Measurements from ENCODE around the gene SEC24A.

Gene SEC24A

DNA sequence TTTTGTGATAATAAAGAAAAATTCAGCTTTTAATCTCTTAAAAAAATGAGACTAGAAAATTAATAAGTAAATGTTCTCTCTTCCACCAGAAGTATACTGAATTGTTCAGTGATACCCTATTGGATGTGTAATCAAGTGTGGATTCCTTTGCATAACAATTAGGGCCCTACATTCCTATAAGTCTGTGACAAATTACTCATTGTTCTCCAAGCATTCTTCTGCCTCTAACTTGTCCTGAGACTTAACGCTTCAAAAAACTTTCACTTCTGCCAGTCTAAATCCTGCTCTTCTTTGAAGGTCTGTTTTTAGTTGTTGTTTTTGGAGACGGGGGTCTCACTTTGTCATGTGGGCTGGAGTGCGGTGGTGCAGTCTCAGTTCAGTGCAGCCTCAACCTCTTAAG is 100.8 kb downstream of the SEC24A start:
- no peak for DNase-seq (ENCODE audit: low read depth)

DNA sequence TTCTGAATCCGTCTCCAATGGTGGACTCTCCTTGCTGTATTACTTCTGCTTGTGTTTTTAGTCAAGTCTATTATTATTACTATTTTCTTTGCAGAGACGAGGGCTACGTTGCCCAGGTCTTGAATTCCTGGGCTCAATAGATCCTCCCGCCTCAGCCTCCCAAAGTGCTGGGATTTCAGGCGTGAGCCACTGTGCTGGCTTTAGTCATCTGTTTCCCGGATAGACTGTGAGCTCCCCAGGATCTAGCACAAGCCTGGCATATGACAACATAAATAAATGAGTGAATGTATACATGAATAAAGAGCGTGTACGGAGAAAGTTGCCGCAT is 109.6 kb downstream of the SEC24A start:
- no peak for DNase-seq (ENCODE audit: low read depth)

DNA sequence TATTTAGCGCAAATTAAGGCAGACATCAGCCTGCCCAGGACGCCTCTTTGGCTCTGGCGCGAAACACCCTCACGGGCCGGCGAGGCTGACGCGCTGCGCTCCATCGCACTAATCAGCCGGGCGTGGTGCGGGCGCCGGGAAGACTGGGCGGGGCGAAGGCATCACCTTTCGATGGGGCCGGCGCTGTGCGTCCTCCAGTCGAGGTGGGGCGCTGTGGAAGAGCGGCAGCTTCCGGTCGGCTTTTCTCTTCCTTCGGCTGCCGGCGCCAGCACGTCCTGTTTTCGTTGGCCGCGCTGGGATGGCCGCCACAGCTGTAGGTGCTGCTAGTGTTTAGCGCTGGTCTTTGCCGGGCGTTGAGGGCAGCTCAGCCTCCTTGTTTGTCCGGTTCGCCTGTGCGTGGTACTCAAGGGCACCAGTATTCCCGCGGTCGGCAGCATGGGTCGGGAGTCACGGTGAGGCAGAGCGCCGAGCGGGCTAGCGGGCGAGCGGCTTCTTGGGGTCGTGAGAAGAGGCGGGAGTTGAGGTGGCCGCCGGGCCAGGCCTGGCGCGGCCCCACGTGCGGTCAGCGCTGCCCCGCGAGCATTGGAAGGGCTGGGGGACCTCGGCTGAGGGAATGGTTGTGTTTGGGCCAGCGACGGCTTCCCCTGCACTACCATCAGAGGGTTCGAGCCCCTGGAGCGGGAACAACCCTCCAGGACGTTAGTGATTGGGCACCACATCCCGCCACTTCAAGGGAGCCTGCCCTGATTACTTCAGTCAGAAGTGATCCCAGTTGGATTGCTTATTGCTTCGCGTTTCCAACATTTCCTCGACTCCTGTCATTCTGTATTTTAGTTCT is 110.1 kb downstream of the SEC24A start, which contains the start of gene DDX46:
Gene DDX46, plus strand, starts transcription at position 276 of the 838 bp plus-strand sequence. Its CDS starts 160 bp downstream, at position 436.
- DNase-seq (ENCODE audit: low read depth): peak; percentile 89

DNA sequence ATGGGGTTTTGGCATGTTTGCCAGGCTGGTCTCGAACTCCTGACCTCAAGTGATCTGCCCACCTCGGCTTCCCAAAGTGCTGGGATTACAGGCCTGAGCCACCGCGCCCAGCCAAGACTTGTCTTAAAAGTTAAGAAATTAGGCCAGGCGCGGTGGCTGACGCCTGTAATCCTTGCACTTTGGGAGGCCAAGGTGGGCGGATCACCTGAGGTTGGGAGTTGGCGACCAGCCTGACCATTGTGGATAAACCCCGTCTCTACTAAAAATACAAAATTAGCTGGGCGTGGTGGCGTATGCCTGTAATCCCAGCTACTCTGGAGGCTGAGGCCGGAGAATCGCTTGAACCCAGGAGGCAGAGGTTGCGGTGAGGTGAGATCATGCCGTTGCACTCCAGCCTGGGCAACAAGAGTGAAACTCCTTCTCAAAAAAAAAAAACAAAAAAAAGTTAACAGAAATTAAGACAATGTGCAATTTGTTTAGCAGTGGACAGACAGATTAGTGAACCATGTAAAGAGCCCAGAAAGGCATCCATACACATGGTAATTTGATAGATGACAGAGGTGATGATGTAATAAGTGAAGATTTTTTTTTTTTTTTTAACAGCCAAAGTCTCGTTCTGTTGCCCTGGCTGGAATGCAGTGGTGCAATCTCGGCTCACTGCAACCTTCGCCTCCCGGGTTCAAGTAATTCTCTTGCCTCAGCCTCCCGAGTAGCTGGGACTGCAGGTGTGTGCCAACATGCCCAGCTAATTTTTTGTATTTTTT is 119.1 kb downstream of the SEC24A start:
- DNase-seq (ENCODE audit: low read depth): peak; percentile 15

DNA sequence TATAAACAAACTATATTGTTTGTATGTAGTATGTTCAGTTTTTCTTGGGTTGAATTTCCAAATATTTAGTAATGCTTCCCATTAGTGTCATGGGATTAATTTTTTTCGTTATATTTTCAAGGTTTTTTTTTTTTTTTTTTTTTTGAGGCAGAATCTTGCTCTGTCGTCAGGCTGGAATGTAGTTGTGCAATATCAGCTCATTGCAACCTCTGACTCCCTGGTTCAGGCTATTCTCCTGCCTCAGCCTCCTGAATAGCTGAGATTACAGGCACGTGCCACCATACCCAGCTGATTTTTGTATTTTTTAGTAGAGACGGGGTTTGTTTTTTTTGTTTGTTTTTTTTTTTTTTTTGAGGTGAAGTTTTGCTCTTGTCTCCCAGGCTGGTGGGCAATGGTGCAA is 120.6 kb downstream of the SEC24A start:
- peak; percentile 52 for DNase-seq (ENCODE audit: low read depth)

DNA sequence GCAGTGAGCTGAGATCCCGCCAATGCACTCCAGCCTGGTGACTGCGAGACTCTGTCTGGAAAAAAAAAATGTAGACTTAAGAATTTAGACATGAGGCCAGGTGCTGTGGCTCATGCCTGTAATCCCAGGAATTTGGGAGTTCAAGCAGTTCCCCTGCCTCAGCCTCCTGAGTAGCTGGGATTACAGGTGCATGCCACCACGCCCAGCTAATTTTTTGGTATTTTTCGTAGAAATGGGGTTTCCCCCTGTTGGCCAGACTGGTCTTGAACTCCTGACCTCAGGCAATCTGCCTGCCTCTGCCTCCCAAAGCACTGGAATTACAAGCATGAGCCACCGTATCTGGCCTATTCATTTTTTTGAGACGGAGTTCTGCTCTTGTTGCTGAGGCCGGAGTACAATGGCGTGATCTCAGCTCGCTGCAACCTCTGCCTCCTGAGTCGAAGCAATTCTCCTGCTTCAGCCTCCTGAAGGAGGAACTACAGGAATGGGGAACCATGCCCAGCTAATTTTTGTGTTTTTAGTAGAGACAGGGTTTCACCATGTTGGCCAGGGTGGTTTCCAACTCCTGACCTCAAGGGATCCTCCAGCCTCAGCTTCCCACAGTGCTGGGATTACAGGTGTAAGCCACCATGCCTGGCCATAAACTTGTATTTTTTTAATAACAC is 124.0 kb downstream of the SEC24A start:
- no peak for DNase-seq (ENCODE audit: low read depth)

DNA sequence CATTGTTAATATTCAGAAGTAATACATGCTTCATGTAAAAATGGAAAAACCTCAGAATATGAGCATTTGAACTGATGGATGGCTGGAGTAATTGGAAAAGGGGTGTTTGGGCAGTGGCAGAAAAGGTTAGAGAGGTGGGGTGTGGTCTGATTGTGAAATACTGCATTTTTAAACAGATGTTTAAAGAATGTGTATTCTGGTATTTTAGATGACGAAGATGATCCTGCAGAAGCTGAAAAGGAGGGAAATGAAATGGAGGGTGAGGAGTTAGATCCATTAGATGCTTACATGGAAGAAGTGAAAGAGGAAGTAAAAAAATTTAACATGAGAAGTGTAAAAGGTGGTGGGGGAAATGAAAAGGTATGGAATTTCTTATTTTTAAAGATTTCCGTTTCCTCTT is 128.8 kb downstream of the SEC24A start:
- DNase-seq (ENCODE audit: low read depth): no peak

Measured in fibroblast of gingiva (primary cell).